GM12878 (cell line): Measurements from ENCODE around the gene RPL29. TPM values are rescaled to one million over a fixed set of nuclear protein-coding genes. Genes with fewer than 3 reads are reported as not detected.

ENCODE experiments used
- ATAC-seq: fragments of 200-7000 bp; cut with Tn5 transposase; 3 replicates; pipeline ENCODE4 v1.9.1; 2020; ENCODE audit warnings: mild to moderate bottlenecking, moderate library complexity
- BruUV-seq: library from RNA; stranded (reverse); fragments of 400-500 nt; replicated peaks from 2 replicates; lab custom pipeline; 2021; lab: Mats Ljungman, UMichigan
- CTCF ChIA-PET: fragments of 300-600 bp; sonication (Branson Sonifier 250); formaldehyde crosslinking; extraction: SDS; loops from one replicate; lab custom pipeline; 2021; ENCODE audit warnings: inconsistent platforms; lab: Yijun Ruan, JAX
- POLR2A ChIA-PET: fragments of 350-600 bp; formaldehyde crosslinking; extraction: SDS; loops from one replicate; lab custom pipeline; 2021; ENCODE audit warnings: inconsistent platforms; lab: Charles Lee
- RAD21 ChIA-PET: fragments of 300-600 bp; sonication (Branson Sonifier 250); formaldehyde crosslinking; loops from one replicate; lab custom pipeline; 2023; ENCODE audit warnings: antibody characterized with exemption; ENCODE audit not compliant: unreplicated experiment; lab: Charles Lee
- SMC1A ChIA-PET: fragments of 300-600 bp; sonication (Branson Sonifier 250); formaldehyde crosslinking; loops from one replicate; lab custom pipeline; 2023; ENCODE audit not compliant: unreplicated experiment, uncharacterized antibody; lab: Charles Lee
- DNase-seq: peaks from one replicate; pipeline ENCODE4 v3.0.0-alpha.2; 2011; ENCODE audit warnings: low read depth, low spot score
- FAIRE-seq: peaks from 3 replicates; lab custom pipeline; 2011; peaks lifted over from hg19 to GRCh38; lab: Jason Lieb, UNC
- H2AFZ ChIP-seq: 2 replicates; pipeline ENCODE4 v1.6.0; 2011; ENCODE audit warnings: low read depth, low read length, control low read depth; ENCODE audit not compliant: control insufficient read depth
- H3K27ac ChIP-seq: 2 replicates; pipeline ENCODE4 v1.5.1; 2011; ENCODE audit warnings: control low read depth; ENCODE audit not compliant: control insufficient read depth, insufficient read depth
- H3K27me3 ChIP-seq, 2 experiments: replicated peaks in 1 of 2; 2 replicates each; pipeline versions ENCODE4 v1.6.0 to v1.6.1; 2011; ENCODE audit warnings: low read length in 1 of 2; ENCODE audit not compliant: control insufficient read depth in 2 of 2, insufficient read depth in 2 of 2
- H3K36me3 ChIP-seq, 2 experiments: 2 replicates each; pipeline ENCODE4 v1.5.1; 2011; ENCODE audit warnings: low read length in 1 of 2; ENCODE audit not compliant: control insufficient read depth in 2 of 2, insufficient read depth in 2 of 2
- H3K4me1 ChIP-seq: 2 replicates; pipeline ENCODE4 v1.6.1; 2011; ENCODE audit warnings: mild to moderate bottlenecking, low read length, moderate library complexity, mixed read lengths; ENCODE audit not compliant: control insufficient read depth, insufficient read depth
- H3K4me2 ChIP-seq: 2 replicates; pipeline ENCODE4 v1.6.0; 2011; ENCODE audit warnings: control low read depth; ENCODE audit not compliant: control insufficient read depth, insufficient read depth
- H3K4me3 ChIP-seq: fragments of 200-600 bp; sonication (generic); 2 replicates; pipeline ENCODE4 v1.5.1; 2016
- H3K79me2 ChIP-seq: 2 replicates; pipeline ENCODE4 v1.6.0; 2011; ENCODE audit warnings: low read length; ENCODE audit not compliant: control insufficient read depth, insufficient read depth
- H3K9ac ChIP-seq: 2 replicates; pipeline ENCODE4 v1.8.0; 2011; ENCODE audit warnings: low read length, control low read depth, mixed read lengths; ENCODE audit not compliant: control insufficient read depth, insufficient read depth
- H3K9me3 ChIP-seq: replicated peaks from 3 replicates; pipeline ENCODE4 v1.5.1; 2011; ENCODE audit warnings: mild to moderate bottlenecking, low read length; ENCODE audit not compliant: control insufficient read depth, insufficient read depth
- H4K20me1 ChIP-seq: 2 replicates; pipeline ENCODE4 v1.6.0; 2011; ENCODE audit not compliant: control insufficient read depth, insufficient read depth
- BCL3 ChIP-seq: IDR thresholded peaks from 2 replicates; pipeline ENCODE4 v1.6.1; 2011; ENCODE audit warnings: borderline replicate concordance, low read depth, mild to moderate bottlenecking, moderate library complexity, low read length; ENCODE audit not compliant: insufficient read depth, poor library complexity, severe bottlenecking
- CBFB ChIP-seq: IDR thresholded peaks from 2 replicates; pipeline ENCODE4 v1.6.1; 2016; ENCODE audit warnings: antibody characterized with exemption, low read depth
- CEBPB ChIP-seq, 2 experiments: fragments of 150-350 bp in 1 of 2; IDR thresholded peaks; 2 replicates each; pipeline ENCODE4 v1.6.1; 2012 to 2014; ENCODE audit warnings: low read depth in 2 of 2, low read length in 2 of 2, borderline replicate concordance in 1 of 2, inconsistent platforms in 1 of 2
- GATAD2B ChIP-seq: fragments of 450-650 bp; conservative IDR thresholded peaks from 2 replicates; pipeline ENCODE4 v1.6.1; 2017; ENCODE audit warnings: low read depth, mild to moderate bottlenecking, moderate library complexity
- KAT2A ChIP-seq: conservative IDR thresholded peaks from 2 replicates; pipeline ENCODE4 v1.6.1; 2011; ENCODE audit warnings: low read depth, low read length; ENCODE audit not compliant: control insufficient read depth
- NFIC ChIP-seq: IDR thresholded peaks from 2 replicates; pipeline ENCODE4 v1.6.1; 2012; ENCODE audit warnings: low read depth, mild to moderate bottlenecking, inconsistent platforms, low read length, moderate library complexity
- PAX5 ChIP-seq: IDR thresholded peaks from 2 replicates; pipeline ENCODE4 v1.6.1; 2011; ENCODE audit warnings: low read depth, low read length, borderline replicate concordance
- SIN3A ChIP-seq: IDR thresholded peaks from 2 replicates; pipeline ENCODE4 v1.6.1; 2012; ENCODE audit warnings: low read depth, low read length, improper control_type of control experiment
- SIX5 ChIP-seq: IDR thresholded peaks from 2 replicates; pipeline ENCODE4 v1.6.1; 2011; ENCODE audit warnings: mild to moderate bottlenecking, low read depth, low read length, moderate library complexity; ENCODE audit not compliant: severe bottlenecking
- YBX1 ChIP-seq: fragments of 450-650 bp; IDR thresholded peaks from 2 replicates; pipeline ENCODE4 v1.6.1; 2016; ENCODE audit warnings: antibody characterized with exemption
- ZNF274 ChIP-seq: IDR thresholded peaks from one replicate; pipeline ENCODE4 v1.8.0; 2011; ENCODE audit not compliant: insufficient read length, insufficient read depth
- ZNF622 ChIP-seq: fragments of 450-650 bp; IDR thresholded peaks from 2 replicates; pipeline ENCODE4 v1.6.1; 2017; ENCODE audit warnings: mild to moderate bottlenecking, inconsistent platforms
- ZZZ3 ChIP-seq: IDR thresholded peaks from 2 replicates; pipeline ENCODE4 v1.6.1; 2011; ENCODE audit warnings: low read depth; ENCODE audit not compliant: control insufficient read depth, insufficient read length
- WGBS: methylation state at CpG from one replicate; pipeline ENCODE4 v1.1.6; 2016; ENCODE audit warnings: low lambda C conversion rate; ENCODE audit not compliant: insufficient replicate concordance, insufficient coverage; ENCODE audit errors: missing lambda C conversion rate; 5-methylcytosine and 5-hydroxymethylcytosine counted together
- in situ Hi-C: fragments of 300-500 bp; cut with MboI; formaldehyde crosslinking; loops from 9 replicates; pipeline ENCODE4 v1.14.3; 2018; ENCODE audit warnings: mixed read lengths
- intact Hi-C: fragments of 100-400 bp; cut with micrococcal nuclease; formaldehyde crosslinking; loops from one replicate; pipeline ENCODE4 v1.14.2; 2022; ENCODE audit not compliant: unreplicated experiment
- polyA plus RNA-seq, 11 experiments: library from polyadenylated mRNA; depleted of rRNA in 4 of 11; unstranded in 6 of 11; stranded (reverse) in 5 of 11; fragments of >200 nt; fragmentation: Nextera tagmentation in 4 of 11; fragmentation: Illumina TruSeq in 1 of 11; extraction: Ambion mirVana in 4 of 11; extraction: Trizol in 1 of 11; gene quantifications; 1 replicate in 1 of 11; 2 replicates in 10 of 11; pipeline versions ENCODE4 v1.2.1 to v1.2.3, GENCODE V29; 2011 to 2016; ENCODE audit warnings: inconsistent platforms in 2 of 11, missing spikeins in 2 of 11, low read depth in 1 of 11
- total RNA-seq, 4 experiments: library from RNA; depleted of rRNA in 3 of 4; stranded (reverse); fragments of >200 nt in 3 of 4; fragmentation: Illumina TruSeq in 1 of 4; extraction: Trizol in 1 of 4; gene quantifications; 2 replicates each; pipeline versions ENCODE4 v1.2.1 to v1.2.3, GENCODE V29; 2013 to 2021
- TF ChIP-seq, protein P1 (sequence below): fragments of 450-650 bp; IDR thresholded peaks from 2 replicates; pipeline ENCODE4 v1.6.1; 2017; ENCODE audit warnings: mild to moderate bottlenecking

The RPL29 gene
- total and polyA plus RNA-seq, 10 of the 15 experiments (the other 5 are each of a cell fraction or from before 2014, with no cell fraction given): 1,053 to 2,477 (median 1,657) TPM

DNA sequence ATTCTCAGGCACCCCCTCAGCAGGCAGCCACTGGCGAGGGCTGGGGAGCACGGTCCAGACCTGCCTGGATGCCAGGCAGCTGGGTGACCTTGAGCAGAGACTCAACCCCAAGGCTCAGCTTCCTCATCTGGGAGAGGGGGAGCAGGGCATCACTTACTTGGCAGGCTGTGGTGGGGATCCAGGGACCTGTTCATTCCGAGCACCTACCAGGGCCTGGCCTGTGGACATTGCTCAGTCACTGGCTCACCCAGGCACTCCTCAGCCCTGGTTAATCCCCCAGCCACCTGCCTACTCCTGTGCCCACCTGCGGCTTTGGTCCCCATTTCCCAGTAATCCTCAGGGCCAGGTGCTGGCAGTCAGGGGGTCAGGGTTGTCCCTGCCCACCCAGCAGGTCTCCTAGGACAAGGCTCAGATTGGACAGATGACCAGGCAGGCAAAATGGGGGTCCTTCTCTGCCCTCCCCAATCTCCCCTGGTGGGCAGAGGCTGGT, 9.3 kb upstream of the RPL29 start:
- no peaks in the 10 kb centered on the region for H3K36me3 ChIP-seq
- intact Hi-C loops: no loop called here
- H4K20me1 ChIP-seq: no peaks in the 10 kb centered on the region
- SMC1A ChIA-PET: interaction anchor here (0.8 to 7.7 kb wide), 17 partner anchors 8 to 143 kb away, joined by 3 to 179 read pairs (median 6); partner anchors contain the start of genes DUSP7 and RRP9
- H3K27me3 ChIP-seq: no peaks in the 10 kb centered on the region; a peak in 1 of 4 replicates
- no peak overlapping the region for H3K27ac ChIP-seq
- no peaks in the 10 kb centered on the region for H3K9me3 ChIP-seq
- RAD21 ChIA-PET: interaction anchor here (1.1 to 8.5 kb wide), 20 partner anchors 7 to 334 kb away, joined by 3 to 165 read pairs (median 8); partner anchors contain the start of genes DUSP7, RPL29 and TLR9
- H3K4me2 ChIP-seq: no peak overlapping the region
- POLR2A ChIA-PET: interaction anchor here (0.7 to 1.7 kb wide), 5 partner anchors 18 to 118 kb away, joined by 4 to 6 read pairs (median 4); no protein-coding TSS in a partner anchor
- no peak overlapping the region for H3K9ac ChIP-seq
- no peak overlapping the region for H2AFZ ChIP-seq
- 55% methylated on average over 4 of the region's 4 CpGs for WGBS
- DNase-seq: no peak
- TF ChIP-seq GATAD2B: no peak
- TF ChIP-seq SIX5: no peak
- no peak for TF ChIP-seq ZZZ3
- TF ChIP-seq SIN3A: no peak
- no peak for TF ChIP-seq ZNF622
- no peak for TF ChIP-seq KAT2A
- TF ChIP-seq CBFB: no peak
- TF ChIP-seq NFIC: no peak
- TF ChIP-seq BCL3: no peak
- TF ChIP-seq YBX1: no peak
- TF ChIP-seq ZNF274: no peak
- TF ChIP-seq, protein P1, sequence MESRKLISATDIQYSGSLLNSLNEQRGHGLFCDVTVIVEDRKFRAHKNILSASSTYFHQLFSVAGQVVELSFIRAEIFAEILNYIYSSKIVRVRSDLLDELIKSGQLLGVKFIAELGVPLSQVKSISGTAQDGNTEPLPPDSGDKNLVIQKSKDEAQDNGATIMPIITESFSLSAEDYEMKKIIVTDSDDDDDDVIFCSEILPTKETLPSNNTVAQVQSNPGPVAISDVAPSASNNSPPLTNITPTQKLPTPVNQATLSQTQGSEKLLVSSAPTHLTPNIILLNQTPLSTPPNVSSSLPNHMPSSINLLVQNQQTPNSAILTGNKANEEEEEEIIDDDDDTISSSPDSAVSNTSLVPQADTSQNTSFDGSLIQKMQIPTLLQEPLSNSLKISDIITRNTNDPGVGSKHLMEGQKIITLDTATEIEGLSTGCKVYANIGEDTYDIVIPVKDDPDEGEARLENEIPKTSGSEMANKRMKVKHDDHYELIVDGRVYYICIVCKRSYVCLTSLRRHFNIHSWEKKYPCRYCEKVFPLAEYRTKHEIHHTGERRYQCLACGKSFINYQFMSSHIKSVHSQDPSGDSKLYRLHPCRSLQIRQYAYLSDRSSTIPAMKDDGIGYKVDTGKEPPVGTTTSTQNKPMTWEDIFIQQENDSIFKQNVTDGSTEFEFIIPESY: no peak
- TF ChIP-seq CEBPB (IDR thresholded peaks at IDR 0.05; ENCODE audit: borderline replicate concordance in 1 of 2, low read depth in 2 of 2, low read length in 2 of 2): no peak
- no peak for TF ChIP-seq PAX5
- TF ChIP-seq, all 136 proteins: peak for 0
- ATAC-seq (no peak), FAIRE-seq (no peak)
- Histone ChIP-seq H3K4me1 (peaks cover 12% of the 10 kb centered on the region), H3K4me3 (no peak overlapping the region), H3K79me2 (no peaks in the 10 kb centered on the region)
- BruUV-seq: no TSS peak
- in situ Hi-C loops: loop anchor here (5.0 kb wide), 1 partner anchor 137 kb away; no protein-coding TSS in a partner anchor
- CTCF ChIA-PET: interaction anchor here (0.6 to 10.6 kb wide), 29 partner anchors 9 to 333 kb away, joined by 3 to 334 read pairs (median 7); partner anchors contain the start of genes ACY1, DUSP7, PARP3 and RRP9
